ENCODE results near the gene MYO1H.

Gene MYO1H

DNA sequence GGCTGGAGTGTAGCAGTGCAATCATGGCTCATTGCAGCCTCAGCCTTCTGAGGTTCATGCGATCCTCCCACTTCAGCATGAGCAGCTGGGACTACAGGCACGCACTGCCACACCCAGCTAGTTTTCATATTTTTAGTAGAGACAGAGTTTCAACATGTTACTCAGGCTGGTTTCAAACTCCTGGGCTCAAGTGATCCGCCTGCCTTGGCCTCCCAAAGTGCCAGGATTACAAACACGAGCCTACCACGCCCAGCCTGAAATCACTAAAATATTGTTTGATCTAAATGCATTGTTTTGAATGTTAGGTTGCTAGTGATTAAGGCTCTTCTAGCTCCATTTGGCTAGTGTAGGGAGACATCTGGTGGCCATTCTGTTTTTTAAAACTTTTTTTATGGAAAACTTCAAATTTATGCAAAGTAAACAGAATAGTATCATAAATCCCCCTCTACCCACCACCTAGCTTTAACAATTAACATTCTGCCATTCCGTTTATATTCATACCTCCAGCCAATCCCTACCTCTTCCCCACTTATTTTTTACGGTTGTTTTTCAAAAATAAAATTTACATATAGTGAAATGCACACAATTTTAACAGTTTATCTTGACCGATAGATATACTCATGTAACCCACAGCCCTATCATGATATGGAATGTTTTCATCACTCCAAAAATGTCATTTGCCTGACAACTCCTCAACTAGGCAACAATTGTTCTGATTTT, 37.8 kb downstream of the MYO1H start:
- Histone ChIP-seq H2BK15ac (ENCODE audit: low read depth, poor library complexity, severe bottlenecking) (no peak overlapping the region), H3K23ac (ENCODE audit: low read length in 2 of 2) (no peak overlapping the region), H4K91ac (ENCODE audit: low read length) (no peak overlapping the region), H3K79me1 (replicated peaks; ENCODE audit: low read length, poor library complexity, severe bottlenecking) (no peaks in the 10 kb centered on the region), H3K9me3 (ENCODE audit: control insufficient read depth, low read length) (peaks cover 3% of the 10 kb centered on the region), H3K4me1 (ENCODE audit: control insufficient read depth, insufficient read depth, low read depth, low read length) (no peaks in the 10 kb centered on the region), H4K8ac (ENCODE audit: low read length) (no peak overlapping the region), H3K4ac (ENCODE audit: low read depth in 1 of 2, low read length in 2 of 2) (no peak overlapping the region), H2BK12ac (ENCODE audit: low read length in 2 of 2) (no peak overlapping the region), H2BK120ac (ENCODE audit: low read depth, low read length) (no peak overlapping the region), H3K4me2 (ENCODE audit: low read length, poor library complexity, severe bottlenecking) (peak overlapping the region; percentile 62), H2BK5ac (ENCODE audit: low read depth, low read length, poor library complexity, severe bottlenecking) (no peak overlapping the region), H3K36me3 (ENCODE audit: control insufficient read depth in 1 of 2, insufficient read depth in 2 of 2, low read depth in 1 of 2, low read length in 2 of 2) (no peaks in the 10 kb centered on the region), H3K14ac (ENCODE audit: low read length in 2 of 2) (no peak overlapping the region), H2AK5ac (ENCODE audit: low read length, severe bottlenecking) (no peak overlapping the region), H3K18ac (ENCODE audit: low read depth in 1 of 2, low read length in 2 of 2) (no peak overlapping the region), H3K4me3 (ENCODE audit: insufficient read depth in 1 of 2, low read depth in 1 of 2, low read length in 2 of 2) (peak overlapping the region in 1 of 2 experiments; percentile 57), H2AFZ (ENCODE audit: low read depth, low read length) (no peak overlapping the region), H3K9ac (ENCODE audit: low read length) (peak overlapping the region; percentile 76), H3K27me3 (ENCODE audit: control insufficient read depth in 1 of 2, insufficient read depth in 1 of 2, low read length in 2 of 2) (peaks cover 21 to 25% of the 10 kb centered on the region in 2 experiments), H3K27ac (ENCODE audit: low read length, poor library complexity, severe bottlenecking) (no peak overlapping the region)
- peak; percentile 48 for DNase-seq
- WGBS = 66% methylated on average over 4 of the region's 8 CpGs

DNA sequence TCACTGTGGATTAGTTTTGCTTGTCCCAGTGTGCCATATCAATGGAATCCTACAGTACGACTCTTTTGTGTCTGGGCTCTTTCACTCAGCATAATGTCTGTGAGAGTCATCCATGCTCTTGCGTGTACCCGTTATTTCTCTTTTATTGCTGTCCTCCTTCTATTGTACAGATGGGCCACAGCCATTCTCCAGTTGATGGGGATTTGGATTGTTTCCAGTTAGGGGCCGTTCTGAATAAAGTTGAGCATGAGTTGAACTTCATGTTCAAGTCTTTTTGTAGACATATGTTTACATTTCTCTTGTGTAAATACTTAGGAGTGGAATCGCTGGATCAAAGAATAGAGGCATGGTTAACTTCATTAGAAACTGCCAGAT, 38.3 kb downstream of the MYO1H start:
- 57% methylated on average over 5 of the region's 5 CpGs for WGBS
- Histone ChIP-seq H3K9ac (ENCODE audit: low read length) (peak overlapping the region; percentile 76), H4K91ac (ENCODE audit: low read length) (no peak overlapping the region), H3K4me2 (ENCODE audit: low read length, poor library complexity, severe bottlenecking) (no peak overlapping the region), H4K8ac (ENCODE audit: low read length) (no peak overlapping the region), H3K18ac (ENCODE audit: low read depth in 1 of 2, low read length in 2 of 2) (no peak overlapping the region), H3K23ac (ENCODE audit: low read length in 2 of 2) (no peak overlapping the region), H2BK5ac (ENCODE audit: low read depth, low read length, poor library complexity, severe bottlenecking) (no peak overlapping the region), H3K4ac (ENCODE audit: low read depth in 1 of 2, low read length in 2 of 2) (no peak overlapping the region), H3K27ac (ENCODE audit: low read length, poor library complexity, severe bottlenecking) (no peak overlapping the region), H3K4me3 (ENCODE audit: insufficient read depth in 1 of 2, low read depth in 1 of 2, low read length in 2 of 2) (no peak overlapping the region), H2AFZ (ENCODE audit: low read depth, low read length) (no peak overlapping the region), H2BK15ac (ENCODE audit: low read depth, poor library complexity, severe bottlenecking) (no peak overlapping the region), H3K36me3 (ENCODE audit: control insufficient read depth in 1 of 2, insufficient read depth in 2 of 2, low read depth in 1 of 2, low read length in 2 of 2) (no peaks in the 10 kb centered on the region), H2BK120ac (ENCODE audit: low read depth, low read length) (no peak overlapping the region), H3K27me3 (ENCODE audit: control insufficient read depth in 1 of 2, insufficient read depth in 1 of 2, low read length in 2 of 2) (peaks cover 21 to 24% of the 10 kb centered on the region in 2 experiments), H3K14ac (ENCODE audit: low read length in 2 of 2) (no peak overlapping the region), H2BK12ac (ENCODE audit: low read length in 2 of 2) (no peak overlapping the region), H3K79me1 (replicated peaks; ENCODE audit: low read length, poor library complexity, severe bottlenecking) (no peaks in the 10 kb centered on the region), H3K9me3 (ENCODE audit: control insufficient read depth, low read length) (peaks cover 3% of the 10 kb centered on the region), H2AK5ac (ENCODE audit: low read length, severe bottlenecking) (no peak overlapping the region), H3K4me1 (ENCODE audit: control insufficient read depth, insufficient read depth, low read depth, low read length) (no peaks in the 10 kb centered on the region)
- no peak for DNase-seq

DNA sequence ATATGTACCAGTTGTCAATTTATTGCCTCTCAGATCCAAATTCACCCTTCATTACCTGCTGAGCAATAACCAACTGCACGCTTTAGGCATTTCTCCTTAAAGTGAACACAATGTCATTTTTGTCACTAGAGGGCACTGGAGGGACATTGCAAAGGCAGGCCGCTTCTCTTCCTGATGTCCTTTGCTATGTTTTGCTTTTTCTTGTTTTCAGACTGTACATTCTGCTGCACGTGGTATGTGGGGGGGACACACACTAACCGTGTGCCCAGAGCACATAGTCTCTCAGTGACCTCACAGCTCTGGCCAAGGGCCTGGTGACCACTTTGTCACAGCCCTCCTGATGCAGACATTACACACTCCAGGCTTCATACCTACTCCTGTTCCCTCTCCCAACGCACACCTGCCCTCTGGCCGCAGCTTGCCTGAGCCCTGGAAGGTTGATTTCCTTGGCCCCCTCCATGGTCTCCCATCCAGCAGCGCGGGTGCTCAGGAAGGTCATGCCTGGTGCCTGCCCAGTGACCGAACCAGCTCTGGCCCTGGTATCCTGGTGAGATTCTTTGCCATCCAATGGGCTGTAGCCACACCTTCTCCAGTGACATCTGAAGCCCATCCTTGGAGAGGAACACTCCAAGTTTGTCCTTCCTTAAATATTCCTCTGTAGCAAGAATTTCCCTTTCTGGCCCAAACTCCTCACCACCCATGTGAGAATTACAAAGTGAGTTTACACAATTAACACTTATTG, 39.9 kb downstream of the MYO1H start:
- Histone ChIP-seq H2BK12ac (ENCODE audit: low read length in 2 of 2) (no peak overlapping the region), H3K23ac (ENCODE audit: low read length in 2 of 2) (no peak overlapping the region), H2AK5ac (ENCODE audit: low read length, severe bottlenecking) (no peak overlapping the region), H2BK5ac (ENCODE audit: low read depth, low read length, poor library complexity, severe bottlenecking) (no peak overlapping the region), H3K4me2 (ENCODE audit: low read length, poor library complexity, severe bottlenecking) (no peak overlapping the region), H4K91ac (ENCODE audit: low read length) (no peak overlapping the region), H3K27me3 (ENCODE audit: control insufficient read depth in 1 of 2, insufficient read depth in 1 of 2, low read length in 2 of 2) (peaks cover 21 to 31% of the 10 kb centered on the region in 2 experiments), H3K14ac (ENCODE audit: low read length in 2 of 2) (no peak overlapping the region), H3K79me1 (replicated peaks; ENCODE audit: low read length, poor library complexity, severe bottlenecking) (no peaks in the 10 kb centered on the region), H3K36me3 (ENCODE audit: control insufficient read depth in 1 of 2, insufficient read depth in 2 of 2, low read depth in 1 of 2, low read length in 2 of 2) (no peaks in the 10 kb centered on the region), H3K27ac (ENCODE audit: low read length, poor library complexity, severe bottlenecking) (no peak overlapping the region), H3K9ac (ENCODE audit: low read length) (no peak overlapping the region), H4K8ac (ENCODE audit: low read length) (no peak overlapping the region), H2BK120ac (ENCODE audit: low read depth, low read length) (no peak overlapping the region), H3K4me3 (ENCODE audit: insufficient read depth in 1 of 2, low read depth in 1 of 2, low read length in 2 of 2) (no peak overlapping the region), H3K9me3 (ENCODE audit: control insufficient read depth, low read length) (peaks cover 3% of the 10 kb centered on the region), H2BK15ac (ENCODE audit: low read depth, poor library complexity, severe bottlenecking) (no peak overlapping the region), H3K18ac (ENCODE audit: low read depth in 1 of 2, low read length in 2 of 2) (no peak overlapping the region), H2AFZ (ENCODE audit: low read depth, low read length) (no peak overlapping the region), H3K4me1 (ENCODE audit: control insufficient read depth, insufficient read depth, low read depth, low read length) (no peaks in the 10 kb centered on the region), H3K4ac (ENCODE audit: low read depth in 1 of 2, low read length in 2 of 2) (no peak overlapping the region)
- 55% methylated on average over 9 of the region's 9 CpGs for WGBS
- DNase-seq = peak; percentile 39

DNA sequence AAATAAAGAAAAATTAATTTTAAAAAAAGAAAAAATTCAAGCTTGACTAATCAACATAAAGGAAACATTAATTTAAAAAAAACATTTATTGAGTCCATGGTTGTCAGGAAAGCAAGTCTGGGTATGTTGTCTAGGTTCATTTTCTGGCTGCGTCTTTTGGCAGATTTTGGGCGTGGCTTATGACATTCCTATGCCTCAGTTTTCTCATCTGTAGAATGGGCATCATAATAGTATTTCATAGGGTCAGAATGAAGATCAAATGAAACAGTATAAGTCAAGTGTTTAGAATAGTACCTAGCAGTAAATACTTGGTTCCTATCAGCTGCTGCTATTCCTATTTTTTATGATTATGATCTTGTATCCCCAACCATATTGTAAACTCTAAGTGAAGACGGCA, 40.5 kb downstream of the MYO1H start:
- no peak for DNase-seq
- no peak overlapping the region for H2BK15ac ChIP-seq (ENCODE audit: low read depth, poor library complexity, severe bottlenecking)
- H4K8ac ChIP-seq (ENCODE audit: low read length) = no peak overlapping the region
- H3K9ac ChIP-seq (ENCODE audit: low read length) = no peak overlapping the region
- H2AK5ac ChIP-seq (ENCODE audit: low read length, severe bottlenecking) = no peak overlapping the region
- 78% methylated on average over 2 of the region's 3 CpGs for WGBS
- H3K18ac ChIP-seq (ENCODE audit: low read depth in 1 of 2, low read length in 2 of 2) = no peak overlapping the region
- H3K27ac ChIP-seq (ENCODE audit: low read length, poor library complexity, severe bottlenecking) = no peak overlapping the region
- no peak overlapping the region for H3K23ac ChIP-seq (ENCODE audit: low read length in 2 of 2)
- H3K9me3 ChIP-seq (ENCODE audit: control insufficient read depth, low read length) = peaks cover 3% of the 10 kb centered on the region
- H3K4ac ChIP-seq (ENCODE audit: low read depth in 1 of 2, low read length in 2 of 2) = no peak overlapping the region
- no peak overlapping the region for H3K4me2 ChIP-seq (ENCODE audit: low read length, poor library complexity, severe bottlenecking)
- no peak overlapping the region for H3K4me3 ChIP-seq (ENCODE audit: insufficient read depth in 1 of 2, low read depth in 1 of 2, low read length in 2 of 2)
- H3K14ac ChIP-seq (ENCODE audit: low read length in 2 of 2) = no peak overlapping the region
- H2BK12ac ChIP-seq (ENCODE audit: low read length in 2 of 2) = no peak overlapping the region
- peaks cover 17 to 28% of the 10 kb centered on the region in 2 experiments for H3K27me3 ChIP-seq (ENCODE audit: control insufficient read depth in 1 of 2, insufficient read depth in 1 of 2, low read length in 2 of 2)
- H3K36me3 ChIP-seq (ENCODE audit: control insufficient read depth in 1 of 2, insufficient read depth in 2 of 2, low read depth in 1 of 2, low read length in 2 of 2) = no peaks in the 10 kb centered on the region
- H3K79me1 ChIP-seq (replicated peaks; ENCODE audit: low read length, poor library complexity, severe bottlenecking) = no peaks in the 10 kb centered on the region
- H2AFZ ChIP-seq (ENCODE audit: low read depth, low read length) = no peak overlapping the region
- no peak overlapping the region for H4K91ac ChIP-seq (ENCODE audit: low read length)
- no peaks in the 10 kb centered on the region for H3K4me1 ChIP-seq (ENCODE audit: control insufficient read depth, insufficient read depth, low read depth, low read length)
- no peak overlapping the region for H2BK5ac ChIP-seq (ENCODE audit: low read depth, low read length, poor library complexity, severe bottlenecking)
- no peak overlapping the region for H2BK120ac ChIP-seq (ENCODE audit: low read depth, low read length)

Measured in mesenchymal stem cell (in vitro differentiated cells and primary cell).